Heart right ventricle (tissue), 16 donors: ENCODE results near the gene UGT3A2. TPM values are rescaled to one million over a fixed set of nuclear protein-coding genes. Genes with fewer than 3 reads are reported as not detected.

Experiments used
- ATAC-seq, 8 donors: fragments of 200-7000 bp; cut with Tn5 transposase; one replicate each; pipeline ENCODE4 v1.9.1; 2020; ENCODE audit warnings: mild to moderate bottlenecking in 8 of 8, moderate library complexity in 8 of 8, moderate number of reproducible peaks in 1 of 8
- DNase-seq, 2 donors: peaks; one replicate each; pipeline ENCODE4 v3.0.0-alpha.2; 2020
- H3K27ac ChIP-seq, 10 donors: fragments of 200-600 bp; sonication (generic) in 2 of 10; one replicate each; pipeline versions ENCODE4 v1.5.0 to v1.8.0; 2020 to 2022; ENCODE audit warnings: mild to moderate bottlenecking in 3 of 10
- H3K27me3 ChIP-seq, 7 donors: fragments of 200-600 bp; one replicate each; pipeline ENCODE4 v1.8.0; 2021 to 2022; ENCODE audit warnings: mild to moderate bottlenecking in 2 of 7
- H3K36me3 ChIP-seq, 9 donors: fragments of 200-600 bp; sonication (generic) in 1 of 9; one replicate each; pipeline versions ENCODE4 v1.5.0 to v1.8.0; 2020 to 2022; ENCODE audit warnings: mild to moderate bottlenecking in 2 of 9
- H3K4me1 ChIP-seq, 9 donors: fragments of 200-600 bp; sonication (generic) in 1 of 9; one replicate each; pipeline versions ENCODE4 v1.5.0 to v1.8.0; 2020 to 2022; ENCODE audit warnings: mild to moderate bottlenecking in 4 of 9
- H3K4me3 ChIP-seq, 10 donors: fragments of 200-600 bp; sonication (generic) in 2 of 10; one replicate each; pipeline versions ENCODE4 v1.5.0 to v1.8.0; 2020 to 2022; ENCODE audit warnings: mild to moderate bottlenecking in 7 of 10, moderate library complexity in 2 of 10
- H3K9me3 ChIP-seq, 11 donors: fragments of 200-600 bp in 10 of 11; sonication (generic) in 2 of 11; one replicate each; pipeline versions ENCODE4 v1.5.0 to v1.8.0; 2013 to 2022; ENCODE audit warnings: mild to moderate bottlenecking in 2 of 11, control low read depth in 1 of 11, moderate library complexity in 1 of 11
- WGBS, 2 donors: extraction: QIAGEN DNeasy Blood & Tissue Kit; methylation state at CpG; one replicate each; pipeline ENCODE4 v1.1.7; 2013; ENCODE audit warnings: inconsistent platforms in 1 of 2; 5-methylcytosine and 5-hydroxymethylcytosine counted together
- intact Hi-C, 10 donors: fragments of 100-400 bp; cut with DNase I; formaldehyde crosslinking; loops; one replicate each; pipeline versions ENCODE4 v1.11.1 to v1.14.2; 2022
- polyA plus RNA-seq, 2 donors: library from polyadenylated mRNA; stranded (reverse); fragments of 200-250 nt; gene quantifications; one replicate each; pipeline ENCODE4 v1.2.3, GENCODE V29; 2013
- total RNA-seq, 10 donors: library from RNA; stranded (reverse); fragmentation: NEBNext Ultra II Directional in 3 of 10; extraction: Animal tissue kit (Norgen Biotek cat#: 25700) in 3 of 10; gene quantifications; one replicate each; pipeline versions ENCODE4 v1.2.1 to v1.2.4, GENCODE V29; 2021 to 2023
- TF ChIP-seq, protein P1 (sequence below), 9 donors: fragments of 200-600 bp; sonication (generic) in 2 of 9; IDR thresholded peaks; one replicate each; pipeline versions ENCODE4 v1.5.0 to v1.8.0; 2021 to 2022; ENCODE audit warnings: antibody characterized with exemption in 9 of 9, mild to moderate bottlenecking in 5 of 9, moderate library complexity in 1 of 9
- donor health status: Arrhythmogenic right ventricular cardiomyopathy.
- donor health status: ischemic (EF 13 %, LVEDD 7.1; RV severe dilation, severe dysfunction).
- donor health status: healthy with polysubstance abuse.
- donor health status: DM: no; HTN: yes; CAD: no.
- donor health status: DM: no; HTN: no; CAD: no.
- donor health status: ischemic (EF 25% LVEDD 6.9; RV normal size, moderate dysfunction).
- donor health status: ischemic (EF 25% LVEDD 5.7; RV mildly dilated, moderate dysfunction).
- donor health status: healthy.
- donor health status: DM: yes; HTN: yes; CAD: no.
- donor health status: Ischemic cardiomyopathy.
- donor health status: ischemic (EF 35%, LVEDD 5.7; RV mildly dilated, moderate dysfunction).
- donor health status: nonischemic (EF 11% LVEDD 7.7; RV severe dilation, severe dysfunction).
- donor health status: DM: yes; HTN: yes; CAD: no.
- donor health status: PGD.
- donor health status: ischemic (EF 29% LVEDD 5.4; RV normal size, mild dysfunction).
- donor health status: nonischemic (EF 23%, LVEDD 6.1; RV moderate dilation, normal function).

Gene UGT3A2
- total and polyA plus RNA-seq, 12 donors: not detected

DNA sequence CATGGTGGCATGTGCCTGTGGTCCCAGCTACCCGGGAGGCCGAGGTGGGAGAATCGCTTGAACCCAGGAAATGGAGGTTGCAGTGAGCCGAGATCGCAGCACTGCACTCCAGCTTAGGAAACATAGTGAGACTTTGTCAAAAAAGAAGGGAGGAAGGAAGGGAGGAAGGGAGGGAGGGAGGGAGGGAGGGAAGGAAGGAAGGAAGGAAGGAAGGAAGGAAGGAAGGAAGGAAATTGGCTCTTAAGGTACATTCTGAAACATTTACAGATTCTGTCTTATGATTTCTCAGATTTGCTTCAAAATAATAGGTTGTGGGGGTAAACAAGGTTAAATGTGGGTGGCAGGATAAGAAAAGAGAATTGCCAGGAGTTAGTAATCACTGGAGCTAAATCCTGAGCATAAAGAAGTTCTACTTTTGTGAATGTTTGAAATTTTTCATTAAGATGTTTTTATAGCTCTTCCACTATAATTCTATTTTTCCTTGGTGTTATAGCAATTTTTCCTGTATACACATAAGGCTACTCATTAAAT, 2.1 kb upstream of the UGT3A2 start:
- DNase-seq (no peak), ATAC-seq (no peak)
- H3K9me3 ChIP-seq: no peaks in the 10 kb centered on the region
- TF ChIP-seq, protein P1, sequence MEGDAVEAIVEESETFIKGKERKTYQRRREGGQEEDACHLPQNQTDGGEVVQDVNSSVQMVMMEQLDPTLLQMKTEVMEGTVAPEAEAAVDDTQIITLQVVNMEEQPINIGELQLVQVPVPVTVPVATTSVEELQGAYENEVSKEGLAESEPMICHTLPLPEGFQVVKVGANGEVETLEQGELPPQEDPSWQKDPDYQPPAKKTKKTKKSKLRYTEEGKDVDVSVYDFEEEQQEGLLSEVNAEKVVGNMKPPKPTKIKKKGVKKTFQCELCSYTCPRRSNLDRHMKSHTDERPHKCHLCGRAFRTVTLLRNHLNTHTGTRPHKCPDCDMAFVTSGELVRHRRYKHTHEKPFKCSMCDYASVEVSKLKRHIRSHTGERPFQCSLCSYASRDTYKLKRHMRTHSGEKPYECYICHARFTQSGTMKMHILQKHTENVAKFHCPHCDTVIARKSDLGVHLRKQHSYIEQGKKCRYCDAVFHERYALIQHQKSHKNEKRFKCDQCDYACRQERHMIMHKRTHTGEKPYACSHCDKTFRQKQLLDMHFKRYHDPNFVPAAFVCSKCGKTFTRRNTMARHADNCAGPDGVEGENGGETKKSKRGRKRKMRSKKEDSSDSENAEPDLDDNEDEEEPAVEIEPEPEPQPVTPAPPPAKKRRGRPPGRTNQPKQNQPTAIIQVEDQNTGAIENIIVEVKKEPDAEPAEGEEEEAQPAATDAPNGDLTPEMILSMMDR (IDR thresholded peaks at IDR 0.05): no peak
- 90 to 92% methylated on average over 5 of the region's 5 CpGs for WGBS, 2 donors
- peaks cover 0 to 4% (median 0%) of the 10 kb centered on the region in 9 donors for H3K4me1 ChIP-seq
- intact Hi-C loops: no loop called here
- no peak overlapping the region for H3K27ac ChIP-seq
- H3K36me3 ChIP-seq: no peaks in the 10 kb centered on the region
- peaks cover 0 to 43% (median 29%) of the 10 kb centered on the region in 7 donors for H3K27me3 ChIP-seq
- H3K4me3 ChIP-seq: no peak overlapping the region

DNA sequence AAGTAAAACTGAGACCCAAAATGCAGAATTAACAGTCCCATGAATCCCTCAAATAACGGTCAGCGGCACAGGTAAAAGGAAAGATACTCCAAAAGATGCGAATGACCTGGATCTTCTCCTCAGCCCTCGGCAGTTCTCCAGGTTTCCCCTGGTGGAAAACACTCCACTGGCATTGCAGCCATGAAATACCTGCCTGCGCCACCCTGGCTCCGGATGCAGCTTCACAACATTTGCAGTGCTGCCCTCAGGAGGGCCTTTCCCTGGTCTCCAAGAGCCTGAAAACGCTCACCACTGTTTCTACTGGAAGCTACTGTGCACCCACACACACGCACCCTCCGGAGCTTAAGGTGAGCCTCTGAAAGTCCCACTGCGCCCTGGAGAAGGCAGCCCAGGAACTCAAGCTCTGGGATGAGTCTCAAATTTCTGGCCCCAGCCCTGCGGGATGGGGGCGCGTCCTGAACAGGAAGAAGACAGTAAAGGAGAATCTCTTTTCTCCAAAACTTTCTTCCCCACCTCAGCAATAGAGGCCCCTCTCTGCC, 612 bp downstream of the UGT3A2 start:
- intact Hi-C loops: no loop called here
- H3K27me3 ChIP-seq: peaks cover 0 to 55% (median 34%) of the 10 kb centered on the region in 7 donors
- 29% methylated on average over 13 of the region's 13 CpGs for WGBS, 2 donors
- no peak overlapping the region for H3K27ac ChIP-seq
- ATAC-seq: no peak
- H3K9me3 ChIP-seq: peaks cover 0 to 8% (median 0%) of the 10 kb centered on the region in 11 donors
- TF ChIP-seq, protein P1 (IDR thresholded peaks at IDR 0.05): no peak
- no peak for DNase-seq
- H3K36me3 ChIP-seq: no peaks in the 10 kb centered on the region
- peak overlapping the region in 2 of 10 donors; percentile 11 to 22 for H3K4me3 ChIP-seq
- H3K4me1 ChIP-seq: peaks cover 0 to 4% (median 0%) of the 10 kb centered on the region in 9 donors

DNA sequence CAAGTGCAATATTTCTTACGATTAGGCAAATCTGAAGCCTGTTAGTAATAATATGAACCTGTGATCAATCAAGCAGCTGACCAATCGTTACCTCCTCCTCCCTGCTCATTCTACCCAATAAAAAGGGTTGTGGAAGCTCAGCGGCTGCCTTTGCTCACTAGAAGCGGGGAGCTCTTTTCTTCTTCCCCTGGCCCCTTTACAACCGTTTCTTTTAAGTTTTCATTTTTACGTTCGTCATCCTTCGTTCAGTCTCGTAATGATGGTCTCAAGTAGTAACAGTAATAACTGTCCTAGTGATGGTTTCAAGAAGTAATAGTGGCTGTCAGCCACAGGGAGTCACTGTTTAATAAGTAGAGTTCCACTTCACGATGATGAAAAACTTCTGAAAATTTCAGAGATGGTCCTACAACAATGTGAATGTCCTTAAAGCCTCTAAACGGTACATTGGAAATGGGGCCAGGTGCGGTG, 6.2 kb downstream of the UGT3A2 start:
- Histone ChIP-seq H3K4me3 (no peak overlapping the region), H3K4me1 (no peaks in the 10 kb centered on the region), H3K9me3 (peaks cover 0 to 8% (median 0%) of the 10 kb centered on the region in 11 donors), H3K36me3 (no peaks in the 10 kb centered on the region), H3K27me3 (peaks cover 0 to 40% (median 14%) of the 10 kb centered on the region in 7 donors), H3K27ac (no peak overlapping the region)
- WGBS, 2 donors: 78 to 80% methylated on average over 12 of the region's 12 CpGs
- DNase-seq (no peak), ATAC-seq (no peak)
- intact Hi-C loops: no loop called here
- TF ChIP-seq, protein P1 (IDR thresholded peaks at IDR 0.05): no peak

DNA sequence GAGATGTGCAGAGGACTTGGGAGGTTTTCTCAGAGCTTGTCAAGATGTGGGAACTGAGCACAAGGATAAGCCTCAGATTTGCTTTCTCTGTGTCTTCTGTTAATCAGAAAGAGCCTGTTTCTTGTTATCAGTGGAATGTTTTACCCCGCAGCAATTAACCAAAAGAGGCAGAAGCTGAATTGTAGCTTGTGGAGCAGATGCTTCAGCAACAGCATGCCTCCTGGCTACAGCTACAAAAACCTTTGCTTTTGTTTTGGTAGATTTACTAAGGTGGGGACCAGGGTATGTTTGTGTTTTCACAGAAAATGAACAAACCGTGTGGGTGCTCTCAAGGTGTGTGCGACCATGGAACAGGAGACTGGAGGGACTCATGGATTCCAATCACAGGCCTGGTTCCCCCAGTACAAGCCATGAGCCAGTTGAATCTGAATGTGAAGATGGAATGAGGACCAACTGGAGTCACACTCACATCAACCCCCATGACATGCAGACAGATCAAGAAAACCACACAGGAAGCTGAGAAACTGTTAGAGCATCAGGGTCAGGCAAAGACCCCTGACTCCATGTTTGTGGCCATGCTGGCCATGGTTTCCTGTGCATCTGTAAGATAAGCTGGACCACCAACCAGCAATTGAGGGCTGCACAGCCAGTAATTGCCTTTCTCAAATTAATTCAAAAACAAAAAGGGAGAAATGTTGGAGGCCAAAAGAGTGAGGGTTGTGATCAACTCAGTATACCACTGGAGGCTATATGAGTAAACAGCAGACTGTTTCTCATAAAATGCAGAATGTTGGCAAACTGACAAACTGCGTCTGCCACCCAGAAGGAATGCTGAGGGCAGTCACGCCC, 6.9 kb downstream of the UGT3A2 start:
- 62 to 63% methylated on average over 5 of the region's 5 CpGs for WGBS, 2 donors
- TF ChIP-seq, protein P1 (IDR thresholded peaks at IDR 0.05): no peak
- DNase-seq (no peak), ATAC-seq (no peak)
- Histone ChIP-seq H3K36me3 (no peaks in the 10 kb centered on the region), H3K9me3 (peaks cover 0 to 8% (median 0%) of the 10 kb centered on the region in 11 donors), H3K4me1 (no peaks in the 10 kb centered on the region), H3K27me3 (peaks cover 0 to 34% (median 9%) of the 10 kb centered on the region in 7 donors), H3K4me3 (no peak overlapping the region), H3K27ac (no peak overlapping the region)
- intact Hi-C loops: no loop called here
